Activated T-cell treated with anti-CD3 and anti-CD28 coated beads for 48 hours (primary cell): ENCODE results near the gene ITM2C.

Experiments used
- DNase-seq: peaks from one replicate; pipeline ENCODE4 v3.0.0-alpha.2; 2020; ENCODE audit warnings: low read depth

The ITM2C gene

GRCh38 chr2:230864605-230865306 is at the start of gene ITM2C:
Gene ITM2C, plus strand, starts transcription at chr2:230864942. Its CDS starts 84 bp downstream, at chr2:230865026.
- DNase-seq = peak; percentile 78

- no peak for DNase-seq
These were observed 49.7 kb upstream of the ITM2C start for GRCh38 chr2:230815088-230815487.

- no peak for DNase-seq
These were observed 48.0 kb upstream of the ITM2C start for GRCh38 chr2:230816735-230817134.

GRCh38 chr2:230819433-230819832 is 45.3 kb upstream of the ITM2C start:
- DNase-seq = no peak

GRCh38 chr2:230821261-230821990 is 43.3 kb upstream of the ITM2C start:
- no peak for DNase-seq

GRCh38 chr2:230821991-230822520 is 42.7 kb upstream of the ITM2C start:
- no peak for DNase-seq

- DNase-seq = no peak
These were observed 41.3 kb upstream of the ITM2C start for GRCh38 chr2:230823264-230823964.

GRCh38 chr2:230824406-230824978 is 40.2 kb upstream of the ITM2C start:
- DNase-seq = peak; percentile 31

- DNase-seq = no peak
These were observed 39.4 kb upstream of the ITM2C start for GRCh38 chr2:230825354-230825753.

- no peak for DNase-seq
These were observed 36.9 kb upstream of the ITM2C start for GRCh38 chr2:230827774-230828271.

- DNase-seq = peak; percentile 25
These were observed 36.3 kb upstream of the ITM2C start for GRCh38 chr2:230828272-230828961.

GRCh38 chr2:230829293-230829692 is 35.4 kb upstream of the ITM2C start:
- no peak for DNase-seq

- no peak for DNase-seq
These were observed 34.8 kb upstream of the ITM2C start for GRCh38 chr2:230829959-230830358.

GRCh38 chr2:230830428-230830827 is 34.3 kb upstream of the ITM2C start:
- no peak for DNase-seq

- DNase-seq = no peak
These were observed 24.4 kb upstream of the ITM2C start for GRCh38 chr2:230840301-230840700.

- no peak for DNase-seq
These were observed 22.3 kb upstream of the ITM2C start for GRCh38 chr2:230842473-230842872.

GRCh38 chr2:230843132-230843531 is 21.6 kb upstream of the ITM2C start:
- DNase-seq = no peak

GRCh38 chr2:230846360-230846759 is 18.4 kb upstream of the ITM2C start:
- DNase-seq = no peak

GRCh38 chr2:230847883-230848388 is 16.8 kb upstream of the ITM2C start:
- peak; percentile 93 for DNase-seq

GRCh38 chr2:230849633-230850357 is 14.9 kb upstream of the ITM2C start:
- peak; percentile 69 for DNase-seq

- no peak for DNase-seq
These were observed 14.4 kb upstream of the ITM2C start for GRCh38 chr2:230850358-230850658.
